HUES6 (cell line): ENCODE data around the gene NDE1.

ENCODE experiments used
- H3K27ac ChIP-seq: 2 replicates; pipeline ENCODE4 v1.7.0; 2013; ENCODE audit warnings: low read depth, mild to moderate bottlenecking, low read length, inconsistent platforms
- H3K27me3 ChIP-seq: 2 replicates; pipeline ENCODE4 v1.6.1; 2013; ENCODE audit warnings: low read length; ENCODE audit not compliant: control insufficient read depth, insufficient read depth
- H3K36me3 ChIP-seq: 2 replicates; pipeline ENCODE4 v1.6.1; 2013; ENCODE audit warnings: low read length; ENCODE audit not compliant: control insufficient read depth, insufficient read depth
- H3K4me1 ChIP-seq: 2 replicates; pipeline ENCODE4 v1.6.1; 2013; ENCODE audit warnings: low read length; ENCODE audit not compliant: control insufficient read depth, insufficient read depth
- H3K4me3 ChIP-seq: 2 replicates; pipeline ENCODE4 v1.5.1; 2013; ENCODE audit warnings: low read depth, low read length
- H3K9ac ChIP-seq: one replicate; pipeline ENCODE4 v1.6.1; 2013; ENCODE audit warnings: mild to moderate bottlenecking, low read length
- H3K9me3 ChIP-seq: 2 replicates; pipeline ENCODE4 v1.6.1; 2013; ENCODE audit warnings: low read depth, low read length; ENCODE audit not compliant: control insufficient read depth, insufficient read depth

NDE1 gene

DNA sequence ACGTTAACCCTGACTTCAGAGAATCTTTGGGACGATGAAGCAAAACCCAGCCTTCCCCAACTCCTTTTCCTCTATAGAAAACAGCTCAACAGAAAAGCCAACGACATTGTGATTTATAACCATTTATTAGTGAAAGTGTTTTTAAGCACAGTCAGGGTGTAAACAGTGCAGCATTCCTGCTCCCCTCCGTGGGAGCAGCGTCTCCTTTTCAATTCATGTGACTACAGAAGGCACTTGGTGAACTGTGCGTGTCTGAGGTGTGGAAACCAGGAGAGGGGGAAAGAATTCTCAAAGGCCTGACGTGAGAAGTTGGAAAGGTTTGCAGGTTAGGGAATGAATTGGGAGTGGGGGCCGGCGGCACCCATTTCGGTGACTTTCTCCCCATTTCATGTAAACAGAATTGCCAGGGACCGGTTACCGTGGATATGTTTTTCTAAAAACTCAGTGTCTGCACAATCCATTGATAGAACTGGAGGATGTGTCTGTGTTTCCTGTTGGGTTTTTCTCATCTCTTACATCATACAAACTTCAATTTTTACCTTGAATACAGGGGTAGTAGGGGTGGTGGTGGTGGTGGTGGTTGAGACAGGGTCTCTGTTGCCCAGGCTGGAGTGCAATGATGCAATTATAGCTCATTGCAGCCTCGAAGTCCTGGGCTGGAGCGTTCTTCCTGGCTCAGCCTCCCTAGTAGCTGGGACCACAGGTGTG is 53.1 kb downstream of the NDE1 start:
- no peak overlapping the region for H3K27ac ChIP-seq
- H3K27me3 ChIP-seq = no peaks in the 10 kb centered on the region
- H3K4me1 ChIP-seq = no peaks in the 10 kb centered on the region
- peaks cover 34% of the 10 kb centered on the region for H3K36me3 ChIP-seq
- no peak overlapping the region for H3K4me3 ChIP-seq
- no peaks in the 10 kb centered on the region for H3K9me3 ChIP-seq
- no peak overlapping the region for H3K9ac ChIP-seq

DNA sequence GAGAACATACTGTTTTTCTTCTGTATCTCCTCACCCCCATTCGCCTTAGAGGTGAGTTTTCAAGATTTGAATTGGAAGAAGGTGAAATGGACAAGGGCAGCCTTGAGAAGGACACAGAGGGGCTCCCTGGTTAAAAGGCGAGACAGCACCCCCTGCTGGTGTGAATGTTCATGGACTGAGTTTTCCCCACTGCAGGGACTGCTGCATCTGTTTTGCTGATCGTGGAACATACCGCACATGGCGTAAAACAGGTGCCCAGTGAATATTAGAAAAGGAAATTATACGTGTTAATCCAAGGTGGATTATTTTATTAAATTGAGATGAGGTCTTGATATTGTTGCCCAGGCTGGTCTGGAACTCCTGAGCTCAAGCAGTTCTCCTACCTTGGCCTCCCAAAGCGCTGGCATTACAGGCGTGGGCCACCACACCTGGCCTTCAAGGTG is 54.5 kb downstream of the NDE1 start:
- H3K27ac ChIP-seq = no peak overlapping the region
- H3K9me3 ChIP-seq = no peaks in the 10 kb centered on the region
- H3K9ac ChIP-seq = no peak overlapping the region
- no peaks in the 10 kb centered on the region for H3K27me3 ChIP-seq
- H3K36me3 ChIP-seq = peaks cover 21% of the 10 kb centered on the region
- no peak overlapping the region for H3K4me3 ChIP-seq
- no peaks in the 10 kb centered on the region for H3K4me1 ChIP-seq

DNA sequence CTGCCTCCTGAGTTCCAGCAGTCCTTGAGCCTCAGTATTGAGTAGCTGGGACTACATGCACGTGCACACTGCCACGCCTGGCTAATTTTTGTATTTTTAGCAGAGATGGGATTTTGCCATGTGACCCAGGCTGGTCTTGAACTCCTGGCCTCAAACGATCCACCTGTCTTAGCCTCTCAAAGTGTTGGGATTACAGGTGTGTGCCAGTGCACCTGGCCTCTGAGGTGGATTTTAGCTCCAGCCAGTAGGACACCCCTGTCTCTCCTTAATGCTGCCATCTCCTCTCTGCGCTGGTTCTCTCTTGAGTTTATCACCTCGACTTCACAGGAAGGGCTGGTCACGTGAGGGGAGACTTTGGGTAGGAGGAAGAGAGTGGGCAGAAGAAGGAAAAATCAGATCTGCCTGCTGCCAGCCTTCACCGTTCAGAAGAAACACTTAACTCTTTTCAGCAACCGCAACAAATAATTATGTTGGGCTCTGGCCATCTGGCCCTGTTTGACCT is 55.1 kb downstream of the NDE1 start:
- H3K27me3 ChIP-seq = no peaks in the 10 kb centered on the region
- H3K27ac ChIP-seq = no peak overlapping the region
- no peak overlapping the region for H3K9ac ChIP-seq
- peaks cover 16% of the 10 kb centered on the region for H3K36me3 ChIP-seq
- no peaks in the 10 kb centered on the region for H3K4me1 ChIP-seq
- H3K4me3 ChIP-seq = no peak overlapping the region
- H3K9me3 ChIP-seq = no peaks in the 10 kb centered on the region

DNA sequence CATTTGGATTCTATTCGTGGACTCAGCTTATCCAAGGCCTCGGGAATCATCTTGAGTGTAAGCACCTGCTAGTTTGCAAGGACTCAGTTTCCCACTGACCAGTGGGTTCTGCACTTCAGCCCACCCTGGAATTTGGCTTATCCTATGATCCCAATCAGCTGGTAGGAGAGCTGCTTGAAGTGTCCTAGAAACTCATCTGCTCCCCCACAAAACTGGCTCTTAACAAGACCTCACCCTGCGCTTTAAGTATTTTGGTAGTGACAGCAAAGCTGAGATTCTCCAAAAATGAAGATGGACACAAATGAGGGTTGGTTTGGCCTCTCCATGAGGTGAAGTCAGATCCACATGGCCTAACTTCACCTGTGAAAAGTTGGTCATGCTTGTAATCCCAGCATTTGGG is 57.3 kb downstream of the NDE1 start:
- peaks cover 5% of the 10 kb centered on the region; the same call in 1 of the 2 replicates for H3K36me3 ChIP-seq

DNA sequence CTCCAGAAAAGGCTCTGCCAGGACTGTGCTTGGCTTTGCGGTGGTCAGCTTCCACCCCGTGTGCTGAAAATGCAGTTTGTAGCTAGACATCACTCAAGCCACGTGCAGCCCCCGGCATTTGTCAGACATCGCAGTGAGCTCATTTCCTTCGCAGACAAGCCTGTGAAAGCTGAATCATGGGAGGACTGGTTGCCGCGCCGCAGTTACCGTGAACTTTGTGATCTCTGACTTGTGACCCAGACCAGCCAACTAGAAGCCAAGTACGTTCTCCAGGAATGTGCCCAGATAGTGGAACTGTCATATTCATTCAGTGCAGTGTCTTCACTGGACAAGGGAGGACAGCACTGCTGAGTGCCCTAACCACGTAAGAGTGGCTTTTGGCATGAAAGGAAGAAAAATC is 58.1 kb downstream of the NDE1 start:
- Histone ChIP-seq H3K27ac (no peak overlapping the region), H3K4me1 (no peaks in the 10 kb centered on the region), H3K27me3 (no peaks in the 10 kb centered on the region), H3K36me3 (peaks cover 5% of the 10 kb centered on the region; the same call in 1 of the 2 replicates), H3K4me3 (no peak overlapping the region), H3K9ac (no peak overlapping the region), H3K9me3 (no peaks in the 10 kb centered on the region)

More for the DNA sequence above, 57.3 kb downstream of the NDE1 start:
- no peak overlapping the region for H3K9ac ChIP-seq
- no peak overlapping the region for H3K27ac ChIP-seq
- H3K4me3 ChIP-seq = no peak overlapping the region
- H3K27me3 ChIP-seq = no peaks in the 10 kb centered on the region
- H3K9me3 ChIP-seq = no peaks in the 10 kb centered on the region
- no peaks in the 10 kb centered on the region for H3K4me1 ChIP-seq

DNA sequence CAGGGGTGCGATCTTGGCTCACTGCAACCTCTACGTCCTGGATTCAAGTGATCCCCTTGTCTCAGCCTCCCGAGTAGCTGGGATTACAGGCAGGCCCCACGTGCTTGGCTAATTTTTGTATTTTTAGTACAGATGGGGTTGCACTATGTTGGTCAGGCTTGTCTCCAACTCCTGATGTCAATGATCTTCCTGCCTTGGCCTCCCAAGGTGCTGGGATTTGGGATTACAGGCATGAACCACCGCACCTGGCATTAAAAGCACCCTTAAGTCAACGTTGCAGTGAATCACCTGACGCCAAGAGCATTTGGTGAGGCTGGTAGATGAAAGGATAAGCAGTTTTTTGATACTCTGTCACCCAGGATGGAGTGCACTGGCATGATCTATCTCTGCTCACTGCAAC is 59.0 kb downstream of the NDE1 start:
- H3K36me3 ChIP-seq = peaks cover 5% of the 10 kb centered on the region; the same call in 1 of the 2 replicates

DNA sequence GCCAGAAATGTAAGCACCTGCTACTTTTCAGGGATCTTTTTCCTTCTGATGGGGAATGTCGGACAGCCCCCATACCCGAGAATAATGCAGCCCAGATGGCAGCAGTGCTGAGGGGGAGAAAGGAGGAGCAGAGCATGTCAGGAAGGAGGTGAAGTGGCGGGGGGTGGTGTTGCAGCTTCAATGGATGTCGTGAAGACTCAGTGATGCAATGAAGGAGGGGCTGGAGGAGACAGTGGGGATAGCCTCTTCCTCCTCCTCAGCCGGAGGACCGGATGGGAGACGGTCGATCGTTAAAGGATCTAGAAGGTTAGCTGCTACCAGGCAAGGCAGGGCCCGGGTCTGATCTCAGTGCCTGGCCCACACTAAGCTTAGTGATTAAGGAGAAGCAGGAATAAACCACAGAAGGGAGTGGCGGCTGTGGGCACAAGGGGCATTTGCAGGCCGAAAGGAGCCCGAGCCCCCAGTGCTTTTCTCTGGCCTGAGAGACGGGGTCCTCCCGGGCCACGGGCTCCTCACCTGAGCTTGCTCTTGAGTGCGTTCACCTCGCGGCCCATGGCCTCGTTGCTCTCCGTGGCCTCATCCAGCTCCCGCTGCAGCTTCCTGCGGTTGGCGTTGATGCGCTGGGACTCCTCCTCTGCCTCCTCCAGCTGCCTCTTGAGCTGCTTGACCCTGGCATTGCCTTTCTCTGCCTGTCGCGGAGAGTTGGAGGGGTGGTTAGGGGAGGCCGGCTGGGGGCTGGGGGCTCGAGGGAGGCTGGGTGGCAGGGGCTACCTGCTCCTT is 64.5 kb downstream of the NDE1 start:
- no peak overlapping the region for H3K4me3 ChIP-seq
- no peaks in the 10 kb centered on the region for H3K9me3 ChIP-seq
- H3K9ac ChIP-seq = no peak overlapping the region
- H3K36me3 ChIP-seq = peaks cover 6% of the 10 kb centered on the region
- no peaks in the 10 kb centered on the region for H3K27me3 ChIP-seq
- no peaks in the 10 kb centered on the region for H3K4me1 ChIP-seq
- no peak overlapping the region for H3K27ac ChIP-seq

More for the DNA sequence above, 59.0 kb downstream of the NDE1 start:
- Histone ChIP-seq H3K27ac (no peak overlapping the region), H3K4me1 (no peaks in the 10 kb centered on the region), H3K9me3 (no peaks in the 10 kb centered on the region), H3K9ac (no peak overlapping the region), H3K4me3 (no peak overlapping the region), H3K27me3 (no peaks in the 10 kb centered on the region)

DNA sequence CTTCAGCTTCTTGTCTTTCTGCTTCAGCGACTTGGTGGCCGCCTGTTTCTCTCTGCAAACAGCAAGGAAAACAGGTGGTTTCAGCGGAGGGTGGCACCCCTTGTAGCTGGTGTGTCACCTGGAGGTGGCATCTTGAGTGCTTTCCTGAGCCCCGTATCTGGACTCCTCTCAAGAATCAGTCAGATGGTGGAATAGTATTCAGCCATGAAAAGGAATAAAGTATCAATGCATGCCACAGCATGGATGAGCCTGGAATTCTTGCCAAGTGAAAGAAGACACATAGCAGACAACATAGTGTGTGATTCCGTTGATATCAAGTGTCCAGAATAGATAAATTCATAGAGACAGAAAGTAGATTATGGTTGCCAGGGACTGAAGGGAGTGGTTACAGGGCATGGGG is 65.2 kb downstream of the NDE1 start:
- H3K27me3 ChIP-seq = no peaks in the 10 kb centered on the region
- peaks cover 6% of the 10 kb centered on the region for H3K36me3 ChIP-seq
- no peak overlapping the region for H3K9ac ChIP-seq
- no peak overlapping the region for H3K4me3 ChIP-seq
- no peaks in the 10 kb centered on the region for H3K9me3 ChIP-seq
- no peak overlapping the region for H3K27ac ChIP-seq
- H3K4me1 ChIP-seq = no peaks in the 10 kb centered on the region

DNA sequence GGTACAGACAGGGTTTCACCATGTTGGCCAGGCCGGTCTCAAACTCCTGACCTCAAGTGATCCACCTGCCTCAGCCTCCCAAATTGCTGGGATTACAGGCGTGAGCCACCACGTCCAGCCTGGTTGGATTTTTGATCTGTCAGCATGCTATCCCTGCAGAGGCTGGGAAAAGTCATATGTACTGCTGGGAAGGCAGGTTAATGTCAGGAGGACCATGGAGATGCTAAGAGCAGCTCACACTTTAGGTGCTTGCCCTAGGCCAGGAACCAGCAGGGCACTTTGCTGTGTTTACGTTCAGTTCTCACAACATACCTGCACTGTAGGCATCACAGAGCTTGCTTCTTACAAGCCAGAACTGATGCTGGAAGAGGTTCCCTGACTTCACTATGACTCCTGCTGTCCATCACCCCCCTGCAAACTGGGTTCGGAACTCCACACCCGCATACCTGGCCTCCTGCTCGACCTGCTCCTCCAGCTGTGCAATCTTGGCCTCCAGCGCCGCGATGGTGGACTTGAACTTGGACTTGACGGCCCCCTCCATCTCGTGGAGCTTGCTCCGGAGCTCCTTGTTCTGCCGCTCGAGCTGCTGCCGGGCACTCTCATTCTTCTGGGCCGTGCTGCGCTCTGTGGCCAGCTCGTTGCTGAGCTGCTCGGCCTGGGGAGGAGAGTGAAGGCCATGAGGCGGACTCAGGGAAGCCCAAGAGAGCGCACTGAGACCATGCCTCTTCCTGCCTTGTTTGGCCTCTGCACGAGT is 66.8 kb downstream of the NDE1 start:
- no peak overlapping the region for H3K27ac ChIP-seq

DNA sequence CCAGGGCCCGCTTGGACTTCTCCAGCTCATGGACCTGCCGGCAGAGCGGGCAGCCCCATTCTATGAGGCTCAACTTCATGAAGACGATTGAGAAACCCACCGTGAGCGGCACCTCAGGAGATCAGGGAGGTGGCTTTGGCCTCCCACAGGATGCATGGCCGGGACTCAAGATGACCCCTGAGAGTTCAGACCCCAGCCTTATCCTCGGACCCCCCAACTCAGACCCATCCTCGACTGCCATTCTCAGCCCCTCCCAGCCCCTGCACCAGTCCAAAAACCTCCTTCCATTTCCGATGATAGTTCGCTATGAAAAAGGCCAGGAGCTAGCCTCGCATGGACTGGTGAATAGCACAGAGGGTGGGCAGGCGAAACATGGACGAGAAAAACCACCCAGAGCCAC is 71.0 kb downstream of the NDE1 start:
- H3K27me3 ChIP-seq = no peaks in the 10 kb centered on the region
- H3K4me1 ChIP-seq = no peaks in the 10 kb centered on the region
- H3K4me3 ChIP-seq = no peak overlapping the region
- H3K9me3 ChIP-seq = no peaks in the 10 kb centered on the region
- H3K36me3 ChIP-seq = peaks cover 22% of the 10 kb centered on the region
- no peak overlapping the region for H3K27ac ChIP-seq
- no peak overlapping the region for H3K9ac ChIP-seq

More for the DNA sequence above, 66.8 kb downstream of the NDE1 start:
- no peaks in the 10 kb centered on the region for H3K4me1 ChIP-seq
- H3K27me3 ChIP-seq = no peaks in the 10 kb centered on the region
- peaks cover 6% of the 10 kb centered on the region for H3K36me3 ChIP-seq
- no peak overlapping the region for H3K4me3 ChIP-seq
- H3K9me3 ChIP-seq = no peaks in the 10 kb centered on the region
- H3K9ac ChIP-seq = no peak overlapping the region
